ENCODE data around the gene LRATD1.

LRATD1 gene

DNA sequence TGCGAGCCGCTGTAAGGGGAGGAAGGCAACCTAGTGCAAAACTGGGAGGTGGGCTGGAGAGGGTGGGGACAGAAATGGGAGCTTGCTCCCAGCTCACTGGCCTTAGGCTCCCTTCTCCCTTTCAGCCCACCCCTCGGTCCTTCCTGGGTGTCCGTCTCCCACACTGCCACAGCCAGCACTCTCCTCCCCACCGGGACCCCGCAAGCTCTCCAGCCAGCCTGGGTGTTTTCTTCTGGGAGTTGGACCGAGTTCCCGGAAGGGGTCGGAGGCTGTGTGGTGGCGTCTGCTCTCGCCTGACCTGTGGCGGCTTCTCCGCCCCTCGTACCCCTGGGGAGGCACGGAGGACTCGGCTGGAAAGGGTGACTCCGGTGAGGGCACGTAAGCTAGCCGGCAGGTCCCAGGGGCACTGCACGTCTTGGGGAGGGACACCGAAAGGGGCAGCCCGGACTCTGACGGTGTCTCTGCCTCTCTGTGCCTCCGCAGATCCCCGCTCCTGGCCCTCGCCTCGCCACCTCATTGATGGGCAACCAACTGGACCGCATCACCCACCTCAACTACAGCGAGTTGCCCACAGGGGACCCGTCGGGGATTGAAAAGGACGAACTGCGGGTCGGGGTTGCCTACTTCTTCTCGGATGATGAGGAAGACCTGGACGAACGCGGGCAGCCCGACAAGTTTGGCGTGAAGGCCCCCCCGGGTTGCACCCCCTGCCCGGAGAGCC is 1.1 kb downstream of the LRATD1 start:
- DNase-seq = no peak

DNA sequence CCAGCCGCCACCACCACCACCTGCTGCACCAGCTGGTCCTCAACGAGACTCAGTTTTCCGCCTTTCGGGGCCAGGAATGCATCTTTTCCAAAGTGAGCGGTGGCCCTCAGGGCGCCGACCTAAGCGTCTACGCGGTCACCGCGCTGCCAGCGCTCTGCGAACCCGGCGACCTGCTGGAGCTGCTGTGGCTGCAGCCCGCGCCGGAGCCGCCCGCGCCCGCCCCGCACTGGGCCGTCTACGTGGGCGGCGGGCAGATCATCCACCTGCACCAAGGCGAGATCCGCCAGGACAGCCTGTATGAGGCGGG is 1.6 kb downstream of the LRATD1 start:
- no peak for DNase-seq

DNA sequence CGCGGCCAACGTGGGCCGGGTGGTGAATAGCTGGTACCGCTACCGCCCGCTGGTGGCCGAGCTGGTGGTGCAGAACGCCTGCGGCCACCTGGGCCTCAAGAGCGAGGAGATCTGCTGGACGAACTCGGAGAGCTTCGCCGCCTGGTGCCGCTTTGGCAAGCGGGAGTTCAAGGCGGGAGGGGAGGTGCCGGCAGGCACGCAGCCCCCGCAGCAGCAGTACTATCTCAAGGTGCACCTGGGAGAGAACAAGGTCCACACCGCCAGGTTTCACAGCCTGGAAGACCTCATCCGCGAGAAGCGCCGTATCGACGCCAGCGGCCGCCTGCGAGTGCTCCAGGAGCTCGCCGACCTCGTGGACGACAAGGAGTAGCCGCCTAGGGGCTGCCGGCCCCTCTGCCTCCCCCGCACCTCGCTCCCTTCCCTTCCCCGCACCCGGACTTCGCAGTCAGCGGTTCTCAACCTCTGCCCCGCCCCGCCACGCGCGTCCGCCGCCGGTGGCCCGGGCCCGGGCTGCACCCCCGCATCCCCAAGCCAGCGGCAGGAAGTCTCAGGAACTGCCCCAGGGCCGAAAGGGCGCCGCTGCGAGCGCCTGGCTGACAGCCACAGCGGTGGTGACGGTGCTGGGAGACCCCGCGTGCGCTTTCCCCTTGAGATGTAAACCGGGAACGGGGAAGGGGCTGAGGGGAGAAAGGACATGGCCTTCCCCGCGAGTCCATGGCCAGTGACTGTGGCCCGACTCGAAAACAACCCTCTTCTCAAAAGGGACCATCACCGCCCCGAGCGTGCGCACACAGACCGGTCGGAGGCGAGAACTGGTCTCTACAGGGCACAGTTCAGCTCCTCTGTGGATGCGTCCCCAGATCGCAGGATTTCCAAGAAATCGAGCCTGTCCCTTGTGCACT is 2.2 kb downstream of the LRATD1 start:
- peak; percentile 53 for DNase-seq

DNA sequence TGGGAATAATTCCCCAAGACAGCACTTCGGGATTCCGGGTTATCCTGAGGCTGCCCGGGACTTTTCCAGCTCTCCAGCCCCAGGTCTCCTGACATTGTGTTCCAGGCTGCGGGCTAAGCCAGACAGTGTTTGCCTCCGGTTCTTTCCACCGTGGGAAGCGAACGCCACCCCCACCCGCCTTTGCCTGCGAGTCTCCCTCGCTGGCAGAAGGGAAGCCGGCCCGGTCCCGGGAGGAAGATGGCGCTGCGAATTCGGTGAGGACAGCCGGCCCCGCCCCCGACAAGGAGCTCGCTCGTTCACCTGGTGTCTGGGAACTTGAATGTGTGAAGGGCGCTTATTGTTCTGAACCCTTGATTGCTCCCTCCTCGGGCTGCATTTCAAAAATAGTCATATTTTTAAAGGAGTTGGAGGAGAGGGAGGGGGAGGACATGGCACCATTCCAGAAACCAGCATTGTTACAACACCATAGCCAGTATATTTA is 2.9 kb downstream of the LRATD1 start:
- DNase-seq = peak; percentile 88

DNA sequence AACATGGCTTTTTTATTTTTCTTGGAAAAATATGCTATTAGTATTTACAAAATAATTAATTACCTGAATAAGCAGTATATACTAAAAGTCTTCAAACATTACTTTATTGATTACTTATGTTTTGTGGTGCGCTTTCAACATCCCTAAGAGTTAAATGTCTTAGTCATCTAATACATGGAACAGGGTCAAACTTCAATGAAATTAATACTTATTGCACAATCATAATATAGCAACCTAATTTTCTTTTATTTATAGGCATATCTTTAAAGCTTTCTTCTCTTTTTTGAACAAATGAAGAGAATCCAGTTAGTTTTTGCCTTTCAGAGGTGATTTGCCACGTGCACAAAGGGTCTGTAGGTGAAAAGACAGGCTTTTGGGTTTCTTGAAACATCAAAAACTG is 6.0 kb downstream of the LRATD1 start:
- no peak for DNase-seq

DNA sequence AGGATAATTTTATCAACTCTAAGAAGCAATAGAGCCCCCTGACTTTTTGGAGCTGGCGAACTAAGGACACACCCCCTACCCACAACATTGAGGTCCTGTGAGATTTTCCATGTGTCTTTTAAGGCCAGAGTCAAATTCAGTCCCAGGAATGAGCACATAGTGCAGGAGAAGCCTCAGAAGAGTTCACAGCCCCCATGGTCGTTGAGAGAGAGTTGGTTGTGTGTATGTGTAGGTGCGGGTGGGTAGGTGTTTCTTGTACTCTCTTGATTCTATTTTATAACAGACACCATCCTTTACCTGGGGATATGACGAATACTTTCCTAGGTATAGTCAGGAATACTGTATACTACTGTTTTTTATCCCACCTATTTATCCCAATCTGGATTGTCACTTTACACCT is 8.6 kb downstream of the LRATD1 start:
- no peak for DNase-seq

DNA sequence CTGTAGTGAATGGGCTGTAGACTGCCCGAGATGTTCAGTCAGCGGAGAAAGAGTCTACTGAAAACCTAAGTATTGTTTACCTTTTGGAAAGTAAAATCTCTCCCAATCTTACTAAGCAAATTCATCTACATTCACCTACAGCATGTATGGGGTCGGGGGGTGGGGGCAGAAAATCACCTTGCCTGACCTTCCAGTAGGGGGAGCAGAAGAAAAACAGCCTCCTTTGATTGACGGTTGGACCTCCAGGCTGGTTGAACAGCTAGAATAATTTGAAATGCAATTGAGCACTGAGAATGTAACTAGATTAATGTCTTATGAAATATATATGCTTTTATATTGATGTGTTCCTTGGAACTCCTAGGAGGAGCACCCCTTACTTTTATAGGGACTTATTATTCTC is 10.0 kb downstream of the LRATD1 start:
- DNase-seq = no peak

DNA sequence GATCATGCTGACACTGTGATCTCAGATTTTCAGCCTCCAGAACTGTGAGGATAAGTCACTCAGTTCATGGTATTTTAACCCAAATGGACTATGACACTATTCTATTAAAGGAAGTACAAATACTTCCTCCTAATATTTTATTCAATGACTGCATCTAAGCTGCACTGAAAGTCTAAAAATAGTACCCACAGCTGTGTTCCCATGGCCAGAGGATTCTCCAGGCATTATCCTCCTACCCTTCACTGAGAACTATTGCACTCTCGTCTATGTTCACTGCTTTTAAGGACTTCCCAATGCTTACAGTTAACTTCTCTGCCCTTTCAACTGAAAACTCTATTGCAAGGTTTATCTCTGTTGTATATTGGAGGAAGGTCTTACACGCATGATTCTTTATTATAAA is 15.2 kb downstream of the LRATD1 start:
- no peak for DNase-seq

DNA sequence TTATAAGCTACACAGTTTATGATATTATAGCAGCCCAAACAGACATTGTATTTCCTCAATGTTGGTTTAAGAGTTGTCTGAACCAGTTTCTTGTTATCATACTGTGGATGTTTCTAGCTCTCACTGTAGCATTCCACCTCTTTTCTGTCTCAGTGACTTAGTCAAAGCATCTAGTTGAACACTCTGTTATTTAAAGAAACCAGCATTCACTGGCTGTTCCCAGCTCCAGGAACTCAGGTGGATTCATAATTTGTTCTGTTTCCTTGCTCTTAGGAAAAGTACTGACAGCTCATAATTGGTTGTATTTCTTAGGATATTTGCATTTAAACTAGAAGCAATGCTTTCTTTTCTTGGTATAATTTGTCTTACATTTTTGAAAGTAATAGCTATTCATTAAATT is 17.5 kb downstream of the LRATD1 start:
- no peak for DNase-seq

DNA sequence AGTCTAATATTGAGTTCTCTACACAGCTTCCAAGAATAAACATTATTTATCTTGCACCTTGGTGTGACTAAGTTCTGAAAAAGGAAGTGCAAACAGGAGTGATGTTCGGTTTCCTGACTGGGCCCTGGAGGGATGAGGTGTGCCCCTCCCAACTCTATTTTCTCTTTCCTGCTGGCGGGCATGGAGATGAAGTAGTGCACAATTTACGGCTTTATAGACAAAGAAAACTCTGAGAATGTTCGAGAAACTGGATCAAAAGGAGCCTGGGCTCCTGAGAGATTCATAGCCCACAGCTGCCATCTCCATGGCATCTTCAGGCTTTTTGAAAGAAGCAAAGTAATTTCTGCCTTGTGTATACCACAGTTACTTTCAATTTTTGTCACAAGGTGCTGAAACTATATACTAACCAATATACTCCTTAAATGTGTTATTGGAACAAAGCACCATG is 22.3 kb downstream of the LRATD1 start:
- DNase-seq = no peak

DNA sequence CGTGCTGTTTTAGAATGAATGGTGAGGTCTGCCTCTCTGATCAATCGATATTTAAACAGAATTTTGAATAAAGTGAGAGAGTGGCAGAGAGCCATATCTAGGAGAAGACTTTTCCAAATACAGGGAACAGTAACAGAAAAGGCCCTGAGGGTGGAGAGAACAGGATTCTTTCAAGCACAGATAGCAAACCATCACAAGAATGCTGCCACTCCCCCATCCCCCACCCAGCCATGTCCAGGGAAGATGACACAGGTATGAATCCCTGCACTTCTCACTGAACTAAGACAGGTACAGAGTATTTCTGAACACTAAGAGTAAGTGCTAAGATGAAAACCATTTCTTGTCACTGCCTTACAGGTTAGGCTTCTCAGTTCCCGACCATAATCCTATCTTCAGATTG is 23.6 kb downstream of the LRATD1 start:
- DNase-seq = no peak

DNA sequence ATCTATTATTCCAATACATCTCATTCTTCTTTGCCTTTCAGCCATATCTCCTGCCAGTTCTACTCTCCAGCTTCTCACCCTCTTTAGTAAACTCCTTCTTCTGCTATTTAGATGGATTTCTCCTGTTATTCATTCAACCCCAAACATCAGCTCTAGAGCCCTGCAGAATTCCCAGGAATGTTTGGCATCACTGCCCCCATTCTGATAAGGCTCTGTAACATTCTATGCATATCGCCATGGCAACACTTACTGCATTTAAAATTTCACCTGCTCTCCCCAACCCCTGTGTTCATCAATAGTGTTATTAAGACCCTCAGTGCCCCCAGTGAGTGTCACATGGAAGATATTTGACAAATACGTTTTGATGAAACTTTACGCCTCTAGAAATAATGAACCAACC is 28.6 kb downstream of the LRATD1 start:
- DNase-seq = no peak

DNA sequence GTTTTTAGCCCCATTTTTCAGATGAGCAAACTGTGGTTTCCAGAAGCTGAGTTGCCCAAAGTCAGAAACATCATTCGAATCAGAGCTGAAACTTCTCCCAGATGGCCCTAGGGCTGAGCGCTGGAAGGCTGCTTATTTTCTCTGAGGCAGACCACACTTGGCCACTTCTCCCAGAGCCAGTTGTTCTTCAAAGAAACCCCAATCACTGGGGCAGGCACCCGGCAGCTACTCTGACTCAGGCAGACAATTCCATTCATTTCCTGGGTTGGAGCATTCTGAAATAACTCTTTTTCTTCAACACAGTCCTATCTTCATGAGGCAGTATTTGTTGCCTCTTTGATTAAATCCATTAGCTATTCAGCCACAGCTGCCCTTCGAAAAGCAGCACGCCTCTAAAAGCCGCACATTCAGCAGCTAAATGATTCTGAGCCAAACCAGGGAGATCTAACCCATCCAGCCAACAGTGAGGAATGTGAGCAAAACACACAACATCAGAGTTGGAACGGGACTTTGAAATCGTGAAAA is 40.9 kb downstream of the LRATD1 start:
- DNase-seq = no peak

DNA sequence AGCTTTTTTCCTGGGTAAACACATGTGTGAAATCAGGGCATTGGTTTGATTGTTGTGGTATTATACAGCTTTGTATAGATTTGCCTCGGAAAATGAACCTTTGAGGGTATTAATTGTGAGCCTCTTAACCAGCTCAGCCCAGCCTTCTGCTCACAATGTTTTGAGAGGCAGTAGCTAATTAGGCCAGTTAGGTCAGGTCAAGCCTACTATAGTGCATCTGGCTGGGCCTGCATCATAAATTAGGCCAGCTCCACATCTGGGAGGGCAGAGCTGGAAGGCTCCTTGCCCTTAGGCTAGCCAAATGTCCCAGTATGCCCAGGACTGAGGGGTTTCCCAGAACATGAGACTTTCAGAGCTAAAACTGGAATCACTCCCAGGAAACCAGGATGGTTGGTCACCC is 43.0 kb downstream of the LRATD1 start:
- no peak for DNase-seq

DNA sequence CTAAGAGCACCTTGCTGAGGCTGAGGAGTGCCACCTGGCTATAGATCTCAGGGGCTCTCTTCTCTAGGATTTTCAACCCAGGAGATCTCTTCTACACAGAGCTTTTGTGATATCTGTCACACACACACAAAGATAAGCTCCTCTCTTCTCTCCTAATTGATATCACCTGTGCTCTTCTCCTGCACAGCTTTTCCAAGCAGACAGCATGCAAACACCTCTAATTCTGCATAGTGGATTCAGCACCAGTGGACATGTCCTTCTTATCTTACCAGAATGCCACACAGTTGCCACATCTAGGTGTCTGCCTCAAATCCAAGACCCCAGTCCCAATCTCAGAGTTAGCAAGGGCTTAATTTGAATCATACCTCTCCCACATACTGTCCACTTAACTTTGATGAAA is 43.9 kb downstream of the LRATD1 start:
- no peak for DNase-seq

DNA sequence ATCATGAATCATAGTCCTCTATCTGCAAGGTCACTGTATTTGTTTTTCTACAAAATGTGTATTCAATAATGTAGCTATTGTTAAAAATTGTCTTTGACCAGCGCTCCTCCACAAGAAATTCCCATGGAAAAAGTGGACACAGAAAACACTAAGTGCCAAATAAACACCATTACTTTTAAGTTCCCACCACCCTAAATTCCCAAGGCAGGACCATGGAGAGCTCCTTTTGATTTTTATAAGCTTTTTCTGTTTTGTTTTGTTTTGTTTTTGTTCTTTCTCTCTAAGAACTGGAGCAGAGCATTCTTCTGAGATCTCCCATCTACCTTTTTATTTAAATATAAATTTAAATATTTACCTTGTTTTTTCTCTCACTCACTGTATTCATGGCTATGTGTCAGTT is 44.5 kb downstream of the LRATD1 start:
- no peak for DNase-seq

DNA sequence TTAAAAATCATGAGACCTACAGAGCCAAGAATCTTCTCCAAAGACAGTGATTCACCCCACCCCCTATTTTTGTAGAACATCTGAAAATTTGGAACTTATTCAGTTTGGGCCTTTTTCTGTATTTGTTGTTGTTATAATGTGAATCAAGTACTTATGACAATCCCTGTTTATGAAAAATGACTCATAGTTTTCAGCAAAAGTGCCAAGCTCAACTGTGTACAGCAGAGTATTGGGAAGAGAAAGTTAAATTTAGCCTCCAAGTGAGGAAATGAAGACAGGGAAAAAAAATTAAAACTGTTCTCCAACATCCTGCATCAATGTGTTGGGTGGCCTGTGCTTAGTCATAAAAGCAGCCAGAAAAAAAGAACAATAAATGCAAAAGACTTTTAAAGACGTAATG is 46.2 kb downstream of the LRATD1 start:
- no peak for DNase-seq

DNA sequence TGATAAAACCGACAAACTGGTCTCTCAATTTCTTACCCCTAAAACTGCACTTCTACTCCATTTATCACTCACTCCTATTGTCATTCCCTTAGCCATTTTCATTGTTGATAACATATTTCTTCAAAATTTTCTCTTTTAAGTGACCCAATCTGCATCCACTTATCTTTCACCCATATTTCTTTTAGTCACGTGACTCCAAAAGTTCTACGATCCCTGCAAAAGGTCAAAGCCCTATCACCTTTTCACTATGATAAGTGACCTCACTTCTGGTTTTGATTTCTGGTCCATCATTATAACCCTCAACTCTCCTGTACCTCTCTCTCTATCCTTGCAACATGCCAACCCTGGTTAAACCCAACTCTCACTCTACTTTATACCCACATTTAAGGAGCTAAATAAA is 49.1 kb downstream of the LRATD1 start:
- DNase-seq = no peak
